ENCODE measurements around the gene VEPH1.
A peak's percentile ranks its signal among the peaks of the same experiment; 100 is the strongest.

The VEPH1 gene

DNA sequence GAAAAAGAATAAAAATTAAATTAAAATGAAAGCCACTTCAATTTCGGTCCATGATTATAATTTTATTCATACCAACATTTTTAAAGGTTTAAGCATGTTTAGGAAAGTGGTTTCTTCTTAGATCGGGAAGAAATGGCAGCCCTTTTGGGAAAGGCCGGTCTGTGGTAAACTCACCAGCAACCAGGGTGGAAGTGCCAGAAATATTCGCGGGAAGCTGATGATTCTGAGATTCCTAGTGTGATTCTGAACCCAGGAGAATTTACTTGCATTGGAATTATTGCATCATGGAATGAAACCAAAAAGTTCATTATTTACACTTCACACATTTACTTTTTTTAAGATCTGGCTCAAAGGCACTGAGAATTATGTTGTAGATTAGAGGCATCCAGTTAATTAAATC, 246.1 kb downstream of the VEPH1 start:
- no peak for DNase-seq (ENCODE audit: low spot score)

GRCh38 chr3:157255797-157256196, 247.4 kb downstream of the VEPH1 start:
- DNase-seq (ENCODE audit: low spot score), result no peak

GRCh38 chr3:157251685-157252084, 251.5 kb downstream of the VEPH1 start:
- DNase-seq (ENCODE audit: low spot score), result no peak

DNA sequence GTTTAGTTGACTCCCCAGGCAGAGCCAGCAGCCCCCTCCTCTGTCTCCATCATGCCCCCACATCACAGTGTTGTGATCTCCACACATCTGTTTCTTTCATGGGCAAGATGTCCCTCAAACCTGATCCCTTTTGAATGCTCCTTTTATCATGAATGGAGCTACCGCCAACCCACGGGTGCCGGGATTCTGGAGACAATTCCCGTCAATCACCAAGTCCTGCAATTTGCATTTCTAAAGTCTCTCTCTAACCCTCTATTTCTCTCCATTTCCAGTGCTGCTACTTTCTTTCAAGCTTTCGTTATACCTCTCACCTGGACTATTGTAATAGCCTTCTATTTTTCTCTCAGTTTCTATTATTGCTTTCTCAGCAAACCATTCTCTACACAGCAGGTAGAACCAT, 253.6 kb downstream of the VEPH1 start:
- DNase-seq (ENCODE audit: low spot score), result no peak

GRCh38 chr3:157248590-157249422, 254.4 kb downstream of the VEPH1 start:
- no peak for DNase-seq (ENCODE audit: low spot score)

DNA sequence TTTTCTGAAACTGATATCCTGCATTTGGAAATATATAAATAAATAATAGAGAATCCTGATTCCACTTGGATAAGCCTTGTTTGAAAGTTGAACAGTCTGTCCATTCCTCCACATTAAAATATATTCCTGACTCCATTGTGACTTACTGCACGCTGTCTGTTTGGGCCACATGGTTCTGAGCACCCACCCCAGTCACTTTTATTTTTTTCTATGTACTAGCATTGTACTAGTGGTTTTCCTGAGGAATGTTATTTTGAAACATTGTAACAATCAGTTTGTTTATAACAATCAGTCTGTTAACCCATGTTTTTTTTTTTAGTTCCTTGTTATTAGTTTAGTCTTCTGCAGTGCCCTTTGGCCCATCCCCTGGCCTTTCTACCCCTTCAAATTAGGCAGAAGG, 255.8 kb downstream of the VEPH1 start:
- DNase-seq (ENCODE audit: low spot score), result no peak

GRCh38 chr3:157242836-157243235, 260.4 kb downstream of the VEPH1 start:
- no peak for DNase-seq (ENCODE audit: low spot score)

- no peak for DNase-seq (ENCODE audit: low spot score)
Observed at GRCh38 chr3:157241599-157241998, 261.6 kb downstream of the VEPH1 start.

DNA sequence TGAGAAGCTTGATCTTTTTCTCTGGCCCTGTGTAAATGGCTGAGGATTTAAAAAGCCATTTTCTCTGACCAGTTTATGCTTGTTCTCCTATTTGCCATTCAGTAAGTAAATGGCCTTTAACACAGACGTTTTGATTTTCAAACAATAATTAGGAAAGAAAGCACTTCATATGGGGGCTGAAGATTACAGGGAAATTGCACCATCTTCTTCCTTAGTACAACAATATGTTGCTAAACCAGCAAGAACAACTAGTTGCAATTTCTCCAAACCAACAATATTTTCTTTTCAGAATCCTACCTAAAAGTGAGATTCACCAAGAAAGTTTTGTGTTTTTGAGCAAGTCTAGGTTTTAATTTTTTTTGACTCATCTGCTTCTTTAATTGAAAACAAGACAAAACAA, 262.8 kb downstream of the VEPH1 start:
- DNase-seq (ENCODE audit: low spot score), result no peak

DNA sequence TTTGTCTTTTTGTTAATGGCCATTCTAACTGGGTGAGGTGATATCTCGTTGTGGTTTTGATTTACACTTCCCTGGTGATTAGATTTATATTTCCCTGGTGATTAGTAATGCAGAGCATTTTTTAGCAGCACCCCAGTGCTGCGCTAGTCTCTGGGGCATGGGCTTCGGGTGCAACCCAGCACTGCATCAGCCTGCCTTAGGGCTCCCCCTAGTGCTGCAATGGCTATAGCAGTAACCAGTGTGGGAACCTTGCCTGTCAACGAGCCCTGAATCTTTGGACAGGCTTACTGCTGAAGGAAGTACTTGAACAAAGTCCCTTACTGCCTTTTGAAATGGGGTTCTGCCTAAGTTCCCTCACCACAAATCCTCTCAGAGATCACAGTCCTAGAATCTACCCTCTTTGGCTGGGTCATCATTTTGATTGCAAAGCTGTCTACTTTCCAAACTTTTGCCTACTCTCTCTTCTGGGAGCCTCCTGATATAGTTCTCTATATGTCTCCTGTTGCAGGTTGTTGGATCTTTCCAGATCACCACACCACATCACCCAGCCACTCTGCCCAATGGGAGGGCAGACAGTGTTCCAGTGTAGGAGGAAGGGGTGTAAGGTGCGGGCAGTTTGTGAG, 264.0 kb downstream of the VEPH1 start:
- peak; percentile 84 for DNase-seq (ENCODE audit: low spot score)

GRCh38 chr3:157238457-157238856, 264.8 kb downstream of the VEPH1 start:
- no peak for DNase-seq (ENCODE audit: low spot score)

GRCh38 chr3:157237886-157238285, 265.3 kb downstream of the VEPH1 start:
- no peak for DNase-seq (ENCODE audit: low spot score)

GRCh38 chr3:157235291-157235690, 267.9 kb downstream of the VEPH1 start:
- no peak for DNase-seq (ENCODE audit: low spot score)

- no peak for DNase-seq (ENCODE audit: low spot score)
Observed at GRCh38 chr3:157233923-157234322, 269.3 kb downstream of the VEPH1 start.

DNA sequence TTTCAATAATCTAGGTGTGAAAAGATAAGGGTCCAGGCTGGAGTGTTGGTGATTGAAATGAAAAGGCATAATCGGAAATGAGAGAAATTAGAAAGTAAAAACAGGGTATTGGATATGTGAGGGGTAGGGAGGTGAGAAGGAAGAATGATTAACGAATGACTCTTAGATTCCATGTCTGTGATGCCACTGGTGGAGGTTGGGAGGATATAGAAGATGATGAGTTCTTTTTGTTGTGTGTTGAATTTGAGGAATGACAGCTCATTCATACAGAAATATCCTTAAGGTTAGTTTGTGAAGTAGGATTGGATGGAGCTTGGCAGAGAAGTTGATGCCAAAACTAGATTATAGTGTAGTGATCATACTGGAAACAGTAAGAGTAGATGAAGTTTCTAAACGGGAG, 271.1 kb downstream of the VEPH1 start:
- no peak for DNase-seq (ENCODE audit: low spot score)

GRCh38 chr3:157231071-157231470, 272.1 kb downstream of the VEPH1 start:
- no peak for DNase-seq (ENCODE audit: low spot score)

- DNase-seq (ENCODE audit: low spot score), result no peak
Observed at GRCh38 chr3:157226173-157226847, 276.9 kb downstream of the VEPH1 start.

DNA sequence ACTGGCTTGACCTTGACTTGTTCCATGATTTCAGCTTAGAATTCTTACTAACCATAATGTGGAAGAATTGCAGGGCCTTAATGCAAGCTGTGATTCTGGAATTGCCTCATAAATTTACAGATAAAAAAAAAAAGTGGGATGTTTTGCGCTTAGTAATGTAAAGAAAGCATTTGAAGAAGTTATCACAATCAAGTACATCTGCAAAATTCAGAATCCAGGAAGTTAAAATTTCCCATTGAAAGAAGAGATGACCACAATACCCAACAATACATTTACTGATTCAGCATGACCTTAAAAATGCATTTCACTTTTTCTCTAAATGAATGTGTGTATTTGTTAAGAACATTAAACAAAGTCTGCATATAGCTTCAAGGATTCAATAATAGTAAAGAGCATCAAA, 278.2 kb downstream of the VEPH1 start:
- no peak for DNase-seq (ENCODE audit: low spot score)

DNA sequence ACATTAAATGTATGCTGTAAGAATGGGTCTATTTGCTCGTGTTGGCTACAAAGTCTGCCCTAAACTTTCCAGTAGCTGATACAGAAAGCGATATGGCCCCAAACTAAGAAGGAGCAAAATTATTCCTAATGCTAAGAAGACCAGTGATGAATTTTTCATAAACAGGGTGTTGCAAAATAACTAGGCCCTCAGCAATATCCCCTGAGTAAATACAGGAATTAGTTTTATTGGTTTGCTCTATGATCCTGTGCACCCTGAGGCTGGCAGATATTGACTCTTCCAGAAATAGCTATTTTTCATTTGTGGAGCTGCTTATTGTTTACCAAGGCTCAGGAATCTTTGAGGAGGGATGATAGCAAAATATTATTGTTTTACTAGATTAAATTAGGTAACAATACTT, 282.3 kb downstream of the VEPH1 start:
- DNase-seq (ENCODE audit: low spot score), result no peak

GRCh38 chr3:157220211-157220610, 283.0 kb downstream of the VEPH1 start:
- no peak for DNase-seq (ENCODE audit: low spot score)

- DNase-seq (ENCODE audit: low spot score), result no peak
Observed at GRCh38 chr3:157219215-157219614, 284.0 kb downstream of the VEPH1 start.
